ENCODE measurements around the gene ADAMTSL2.

The ADAMTSL2 gene

DNA sequence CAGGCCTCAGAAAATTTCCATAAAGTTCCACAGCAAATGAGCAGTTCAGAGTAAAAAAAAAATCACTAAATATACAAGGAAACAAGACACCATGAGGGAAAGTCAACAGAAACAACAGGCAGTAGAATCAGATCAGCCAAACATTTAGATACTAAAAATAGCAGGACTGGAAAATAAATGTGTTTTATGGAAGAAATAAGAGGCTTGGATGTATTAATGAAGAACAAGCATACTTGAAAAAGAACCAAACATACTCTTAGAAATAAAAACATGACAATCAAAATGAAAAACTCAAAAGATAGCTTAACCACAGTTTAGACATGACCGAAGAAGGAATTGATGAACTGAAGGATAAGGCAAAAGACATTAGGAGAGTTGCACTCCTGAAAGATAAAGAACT lies 32.4 kb upstream of the ADAMTSL2 start:
- DNase-seq = no peak

DNA sequence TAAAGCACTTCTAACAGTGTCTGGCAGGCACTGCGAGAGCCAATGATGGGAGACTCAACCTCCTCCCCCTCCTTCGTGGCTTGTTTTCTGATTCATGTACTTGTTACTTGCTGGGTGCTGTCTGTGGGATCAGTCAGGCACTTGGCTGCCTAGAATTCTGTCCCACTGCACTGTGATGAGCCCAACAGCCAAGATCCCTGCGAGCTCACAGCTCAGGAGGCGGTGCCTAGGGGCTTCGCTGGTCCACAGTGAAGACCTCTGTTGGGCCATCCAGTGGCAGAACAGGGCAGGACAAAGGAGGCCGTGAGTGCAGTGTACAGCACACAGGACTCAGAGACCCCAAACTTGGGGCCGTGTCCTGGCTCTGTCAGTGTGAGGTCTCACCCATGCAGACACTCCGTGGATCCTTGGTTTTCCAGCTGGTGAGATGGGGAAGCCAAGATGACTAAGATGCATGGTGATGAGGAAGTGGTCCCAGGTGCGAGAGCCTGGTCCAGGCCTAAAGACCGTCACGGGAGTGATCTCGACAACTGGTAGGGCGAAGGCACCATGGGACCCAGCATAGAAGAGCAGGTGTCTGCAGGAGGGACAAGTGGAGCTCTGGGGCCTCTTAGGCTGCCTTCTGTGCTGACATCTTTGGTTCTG lies 29.2 kb upstream of the ADAMTSL2 start:
- no peak for DNase-seq

DNA sequence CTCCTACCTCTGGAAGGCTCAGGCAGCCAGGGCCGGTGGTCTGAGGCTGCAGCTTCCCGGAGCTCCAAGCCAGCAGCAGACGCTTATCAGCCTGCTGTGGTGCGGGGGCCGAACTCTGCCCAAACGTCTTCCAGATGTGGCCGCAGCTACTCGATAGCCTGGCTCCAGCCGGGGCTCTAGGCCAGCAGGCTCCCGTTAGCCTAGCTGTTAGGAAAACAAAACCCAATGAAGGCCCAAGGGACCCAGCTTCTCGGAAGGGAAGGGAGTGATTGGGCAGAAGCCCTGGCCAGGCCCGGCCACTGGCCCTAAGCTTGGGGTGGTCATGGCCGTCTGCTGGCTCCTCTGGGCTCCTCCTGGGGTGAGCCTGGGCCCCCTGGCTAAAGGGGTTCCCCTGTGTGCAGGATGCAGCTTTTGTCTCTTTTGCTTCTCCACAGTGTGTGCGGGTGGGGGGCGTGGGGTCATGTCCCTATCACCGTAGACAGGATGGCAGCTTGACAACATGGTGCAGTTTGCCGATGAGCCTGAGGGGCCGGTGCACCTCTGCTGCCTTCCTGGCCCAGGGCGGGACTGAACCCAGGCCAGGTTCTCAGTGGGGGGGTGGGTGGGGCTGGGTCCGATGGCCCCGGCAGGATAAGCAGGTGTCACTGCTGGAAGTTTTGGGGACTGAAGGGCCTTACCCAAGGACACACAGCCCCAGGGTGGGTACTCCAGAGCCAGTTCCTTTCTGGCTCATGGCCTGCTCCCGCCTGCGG lies 28.4 kb upstream of the ADAMTSL2 start:
- DNase-seq = no peak

DNA sequence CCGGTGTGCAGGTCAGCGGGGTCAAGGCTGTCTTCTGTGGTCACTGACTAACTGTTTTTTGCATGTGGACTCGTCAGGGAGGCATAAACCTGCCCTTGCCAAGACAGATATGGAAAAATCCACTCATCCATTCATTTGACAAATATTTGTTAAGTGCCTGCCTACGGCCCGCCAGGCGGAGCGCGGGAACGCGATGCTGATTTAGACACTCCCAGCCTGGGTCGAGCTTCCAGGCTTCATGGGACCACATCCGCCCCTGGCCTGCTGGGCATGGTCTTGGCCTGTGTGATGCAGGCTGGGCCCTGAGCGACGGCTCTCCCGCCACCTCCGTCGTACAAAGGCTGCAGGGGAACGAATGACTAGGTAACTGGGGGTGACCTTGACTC lies 27.9 kb upstream of the ADAMTSL2 start:
- DNase-seq = no peak

DNA sequence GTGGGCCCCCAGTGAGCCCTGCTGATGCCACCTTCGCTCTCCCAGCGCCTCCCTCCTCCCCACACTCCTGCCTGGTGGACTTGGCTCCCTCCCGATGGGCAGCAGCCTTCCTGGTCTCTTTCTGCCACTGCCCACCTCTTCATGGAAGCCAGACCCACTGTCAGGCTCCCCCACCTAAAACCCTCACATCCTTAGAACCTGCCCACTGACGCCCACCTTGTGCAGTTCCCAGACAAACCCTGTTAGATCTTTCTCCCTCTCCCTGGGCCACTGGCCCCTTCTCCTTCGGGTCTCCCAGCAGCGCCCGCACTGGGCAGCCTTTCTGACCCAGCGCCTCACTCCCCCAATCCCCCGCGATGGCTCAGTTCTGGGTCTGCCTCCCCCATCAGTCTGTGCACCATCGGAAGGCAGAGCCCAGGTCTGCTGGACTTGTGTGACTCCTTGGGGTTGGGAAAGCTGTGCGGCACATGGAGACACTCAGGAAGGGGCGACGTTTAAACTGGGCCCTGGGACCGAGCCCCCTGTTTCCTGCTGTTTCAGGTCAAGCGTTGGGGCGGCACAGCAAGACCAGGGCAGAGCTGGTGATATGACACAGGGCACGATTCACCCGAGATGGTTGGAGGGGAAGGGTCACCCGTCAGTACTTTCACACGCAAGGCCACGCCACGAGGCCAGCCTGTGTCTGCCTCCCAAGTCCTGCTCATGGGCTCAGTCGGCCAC lies 27.1 kb upstream of the ADAMTSL2 start:
- DNase-seq = no peak

DNA sequence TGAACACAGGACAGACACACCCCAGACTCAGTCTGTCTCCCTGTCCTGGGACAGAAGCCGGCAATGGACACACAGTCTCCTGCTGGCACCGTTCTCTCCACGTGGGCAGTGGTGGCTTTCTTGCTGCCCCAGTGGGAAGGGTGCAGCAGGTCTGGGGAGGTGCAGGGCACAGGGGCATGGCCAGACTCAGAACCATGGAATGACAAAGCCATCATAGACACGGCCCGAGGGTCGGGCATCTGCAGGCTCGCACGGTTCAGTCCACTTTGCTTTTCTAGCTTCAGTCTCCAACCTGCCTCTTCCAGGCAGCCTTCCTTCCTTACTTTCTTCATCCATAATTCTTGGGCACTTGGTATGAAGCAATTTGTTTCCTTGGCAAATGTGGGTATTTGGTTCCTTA lies 26.5 kb upstream of the ADAMTSL2 start:
- no peak for DNase-seq

DNA sequence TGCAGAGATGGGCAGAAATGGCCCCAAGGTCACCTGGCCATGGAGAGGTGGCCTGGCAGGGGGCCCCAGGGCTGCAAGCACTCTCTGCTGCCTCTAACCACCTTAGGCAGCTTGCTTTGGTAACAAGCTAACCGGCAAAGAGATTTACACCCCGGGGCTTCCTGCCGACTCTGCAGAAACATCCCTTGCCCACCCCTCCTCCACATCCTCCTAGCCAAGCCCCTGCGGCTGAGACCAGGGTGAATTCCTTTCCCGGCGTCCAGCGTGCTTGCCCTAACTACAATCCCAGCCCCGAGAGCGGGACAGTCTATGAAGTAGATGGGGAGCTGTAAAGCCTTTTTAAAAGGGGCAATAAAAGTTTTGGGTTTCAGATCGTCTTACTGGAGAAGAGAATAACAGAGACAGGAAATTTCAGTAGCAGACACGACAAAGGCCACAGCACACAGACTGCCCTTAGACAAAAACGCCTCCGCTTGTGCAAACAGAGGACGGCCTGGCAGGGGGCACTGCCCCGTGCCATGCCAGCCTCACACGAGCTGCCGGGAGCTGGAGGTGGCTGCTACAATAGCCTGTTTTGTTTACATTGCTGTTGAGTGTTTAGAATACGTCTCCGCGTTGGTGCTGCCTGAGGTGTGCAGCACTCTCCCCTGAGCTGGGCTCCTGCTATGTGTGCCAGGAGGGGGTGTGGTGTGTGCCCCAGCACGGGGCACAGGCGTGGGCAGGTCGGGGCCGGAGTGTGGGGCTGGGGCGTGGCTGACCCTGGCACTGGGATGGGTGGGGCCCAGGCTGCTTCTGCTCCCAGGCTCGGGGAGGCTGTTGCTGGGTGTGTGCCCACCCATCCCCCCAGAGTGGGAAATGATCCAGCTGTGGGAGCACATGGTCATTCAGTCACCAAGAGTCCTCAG lies 25.1 kb upstream of the ADAMTSL2 start:
- DNase-seq = no peak

DNA sequence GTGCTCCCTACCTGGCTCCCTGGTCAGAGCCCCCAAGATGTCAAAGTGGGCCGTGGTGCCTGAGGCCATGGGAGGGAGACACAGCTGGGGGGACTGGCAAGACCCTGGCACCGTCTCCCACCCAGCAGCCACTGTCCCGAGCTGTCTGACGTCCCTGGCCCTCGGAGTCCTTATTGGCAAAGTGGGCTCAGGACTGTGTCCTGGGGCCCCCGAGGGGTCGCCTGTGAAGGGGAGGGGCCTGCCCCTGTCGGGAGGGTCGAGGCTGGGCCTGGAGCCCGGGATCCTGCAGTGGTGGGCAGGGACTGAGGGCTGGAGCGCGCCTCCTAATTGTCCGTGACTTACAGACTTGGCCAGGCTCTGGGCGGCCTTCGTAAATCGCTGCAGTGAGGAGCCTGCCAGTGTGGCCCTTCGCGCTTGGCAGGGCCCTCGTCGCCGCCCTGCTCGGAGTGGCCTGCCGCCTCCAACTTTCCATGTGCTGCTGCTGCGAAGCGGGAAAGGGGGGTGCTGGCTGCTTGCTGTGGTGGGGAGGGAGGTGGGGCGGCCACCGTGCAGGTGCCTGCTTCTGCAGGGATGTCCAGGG lies 23.5 kb upstream of the ADAMTSL2 start:
- no peak for DNase-seq

DNA sequence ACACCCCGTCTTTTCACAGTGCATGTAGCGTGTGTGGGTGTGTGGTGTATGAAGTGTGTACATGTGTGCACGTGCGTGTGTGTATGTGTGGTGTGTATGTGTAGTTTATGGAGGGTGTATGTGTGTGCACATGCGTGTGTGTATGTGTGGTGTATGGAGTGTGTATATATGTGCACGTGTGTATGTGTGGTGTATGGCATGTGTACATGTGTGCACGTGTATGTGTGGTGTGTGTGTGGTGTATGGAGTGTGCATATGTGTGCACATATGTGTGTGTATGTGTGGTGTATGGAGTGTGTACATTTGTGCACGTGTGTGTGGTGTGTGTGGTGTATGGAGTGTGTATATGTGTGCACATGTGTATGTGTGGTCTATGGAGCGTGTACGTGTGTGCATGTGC lies 22.9 kb upstream of the ADAMTSL2 start:
- no peak for DNase-seq

DNA sequence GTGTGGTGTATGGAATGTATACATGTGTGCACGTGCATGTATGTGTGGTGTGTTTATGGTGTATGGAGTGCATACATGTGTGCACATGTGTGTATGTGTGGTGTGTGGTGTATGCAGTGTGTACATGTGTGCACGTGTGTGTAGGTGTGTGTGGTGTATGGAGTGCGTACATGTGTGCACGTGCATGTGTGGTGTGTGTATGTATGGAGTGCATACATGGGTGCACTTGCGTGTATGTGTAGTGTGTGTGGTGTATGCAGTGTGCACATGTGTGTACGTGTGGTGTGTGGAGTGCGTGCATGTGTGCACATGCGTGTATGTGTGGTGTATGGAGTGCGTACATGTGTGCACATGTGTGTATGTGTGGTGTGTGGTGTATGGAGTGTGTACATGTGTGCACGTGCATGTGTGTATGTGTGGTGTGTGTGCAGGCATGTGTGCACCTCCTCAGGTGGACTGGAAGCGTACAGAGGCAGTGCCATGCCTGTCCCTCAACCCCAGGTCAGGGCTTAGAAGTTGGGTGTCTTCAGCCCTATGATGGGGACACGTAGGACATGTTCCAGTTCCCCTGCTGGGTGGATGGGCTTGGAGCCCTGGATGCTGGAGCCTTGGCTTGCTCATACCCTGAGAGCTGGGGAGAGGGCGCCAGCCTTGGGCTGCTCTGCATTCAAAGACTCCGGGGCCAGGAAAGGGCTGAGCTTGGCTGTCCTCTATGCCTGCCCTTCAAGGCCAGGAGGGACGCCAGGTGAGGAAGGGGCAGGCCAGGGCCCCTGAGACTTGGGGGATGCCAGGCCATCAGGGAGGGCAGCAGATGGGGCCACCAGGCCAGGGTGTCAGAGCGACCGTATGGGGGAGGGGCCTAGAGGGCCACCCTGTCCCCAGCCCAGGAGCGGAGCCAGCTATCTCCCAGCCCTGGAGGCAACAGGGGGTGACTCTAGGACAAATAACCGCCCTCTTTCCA lies 22.0 kb upstream of the ADAMTSL2 start:
- no peak for DNase-seq

DNA sequence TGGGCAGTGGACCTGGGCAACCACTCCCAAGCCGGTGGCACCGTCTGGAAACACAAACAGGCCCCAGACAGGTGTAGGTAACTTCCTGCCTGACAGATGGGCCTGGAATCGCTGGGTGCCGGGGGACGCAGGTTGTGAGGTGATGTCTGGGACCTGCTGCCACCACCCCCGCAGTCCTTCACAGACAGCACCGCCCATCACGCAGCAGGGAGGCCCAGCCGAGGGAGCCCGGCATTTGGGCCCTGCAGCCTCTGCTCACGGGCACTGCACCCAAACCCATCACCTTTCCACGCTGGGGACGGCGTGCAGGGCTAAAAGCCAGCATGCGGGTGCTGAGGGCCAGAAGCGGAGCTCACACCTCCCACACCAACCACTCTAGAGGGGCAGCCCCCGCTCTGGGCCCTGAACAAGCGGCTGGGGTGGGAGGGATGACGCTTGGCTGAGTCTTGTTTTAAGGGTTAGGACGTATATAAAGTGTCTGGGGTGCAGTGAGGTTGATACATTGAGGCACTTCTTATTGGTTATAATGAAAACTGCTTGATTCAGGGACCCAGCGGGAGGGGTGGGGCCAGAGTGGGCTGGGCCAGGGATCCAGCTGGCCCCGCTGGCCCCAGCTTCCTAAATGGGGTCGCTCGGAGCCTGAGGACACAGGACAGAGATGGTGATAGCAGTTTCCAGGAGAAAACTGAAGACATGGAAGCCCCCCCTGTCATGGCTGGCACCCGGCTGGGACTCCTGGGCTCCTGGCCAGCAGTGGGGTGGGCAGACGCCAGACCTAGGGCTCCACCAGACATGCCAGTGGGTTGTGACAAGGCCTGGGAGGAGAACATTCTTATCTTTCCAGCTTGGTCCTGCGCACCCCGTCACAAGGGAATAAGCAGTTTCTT lies 21.0 kb upstream of the ADAMTSL2 start:
- DNase-seq = no peak

DNA sequence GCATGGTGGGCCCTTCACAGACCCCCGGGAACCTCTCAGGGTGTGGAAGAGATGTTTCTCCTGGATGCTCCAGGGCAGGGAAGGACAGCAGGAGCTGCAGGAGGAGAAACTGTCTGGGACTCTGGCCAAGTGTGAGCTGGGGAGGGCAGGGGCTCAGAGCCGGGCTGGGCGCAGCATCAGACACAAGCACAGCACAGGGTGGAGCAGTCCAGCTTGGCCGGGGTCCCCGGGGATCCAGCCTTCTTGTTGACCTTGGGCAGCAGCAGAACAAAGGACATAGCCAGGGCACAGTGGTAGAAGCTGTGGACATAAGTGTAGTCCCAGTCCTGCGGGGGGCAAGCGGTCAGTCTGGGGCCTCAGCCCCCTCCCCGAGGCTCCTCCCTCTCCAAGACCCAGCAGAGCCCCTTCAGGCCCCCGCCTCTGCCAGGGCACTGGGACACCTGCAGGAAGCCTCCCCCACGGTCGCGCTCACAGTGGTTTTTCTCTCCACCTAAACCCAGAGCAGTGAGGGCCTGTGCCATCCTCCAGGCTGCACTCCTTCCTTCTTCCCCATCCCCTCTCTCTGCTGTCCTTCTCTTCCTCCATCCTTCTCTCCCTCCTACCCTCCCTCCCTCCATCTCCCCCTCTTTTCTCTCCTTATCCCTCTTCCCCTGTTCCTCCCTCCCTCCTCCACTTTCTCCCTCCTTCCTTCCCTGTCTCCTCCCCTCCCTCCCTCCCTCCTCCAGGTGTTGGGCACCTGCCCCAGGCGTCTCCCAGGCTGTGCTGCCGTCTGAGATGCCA lies 19.9 kb upstream of the ADAMTSL2 start:
- DNase-seq = no peak

DNA sequence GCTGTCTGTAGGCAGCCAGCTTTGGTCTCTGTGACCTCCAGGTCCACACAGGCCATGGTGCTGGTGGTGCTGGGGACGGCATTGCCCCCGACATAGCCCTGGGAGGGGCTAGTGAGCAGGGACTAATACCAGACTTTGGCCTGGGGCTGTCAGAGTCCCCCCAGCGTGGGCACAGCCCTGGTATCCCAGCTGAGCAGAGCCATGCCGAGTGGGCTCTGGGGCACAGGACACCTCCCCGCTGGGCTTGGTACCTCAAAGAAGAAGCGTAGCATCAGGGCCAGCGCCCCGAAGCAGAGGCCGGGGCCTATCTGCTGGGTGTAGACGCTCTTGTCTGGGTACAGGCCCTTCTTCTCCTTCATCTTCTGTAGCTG lies 19.3 kb upstream of the ADAMTSL2 start:
- DNase-seq = no peak

DNA sequence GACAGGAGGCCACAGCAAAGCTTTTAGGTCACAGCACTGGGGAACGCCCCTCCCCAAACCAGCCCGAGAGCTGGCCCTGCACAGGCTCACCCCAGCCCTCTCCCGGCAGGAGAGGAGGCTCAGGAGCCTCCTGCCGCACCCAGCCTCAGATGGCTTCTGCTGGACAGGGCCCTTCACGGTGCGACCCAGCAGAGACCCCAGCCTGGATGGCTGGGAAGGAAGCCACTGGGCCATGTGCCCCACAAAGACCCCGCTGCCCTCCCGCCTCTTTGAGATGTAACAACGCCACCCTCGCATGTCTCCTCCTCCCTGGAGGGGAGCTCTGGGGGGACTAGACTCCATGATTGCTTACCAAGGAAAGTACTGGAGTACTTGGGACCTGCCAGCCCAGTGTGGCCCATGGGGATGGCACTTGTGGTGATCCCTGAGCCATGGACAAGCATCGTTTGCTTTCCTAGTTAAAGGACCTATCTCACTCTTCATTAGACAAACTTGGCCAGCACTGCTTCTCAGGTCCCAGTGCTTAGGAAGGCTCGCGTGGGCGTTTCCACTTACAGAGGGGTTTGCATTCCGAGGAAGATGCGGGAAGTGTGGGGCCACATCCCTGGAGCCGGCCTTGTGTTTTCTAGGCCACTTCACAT lies 18.8 kb upstream of the ADAMTSL2 start:
- no peak for DNase-seq

DNA sequence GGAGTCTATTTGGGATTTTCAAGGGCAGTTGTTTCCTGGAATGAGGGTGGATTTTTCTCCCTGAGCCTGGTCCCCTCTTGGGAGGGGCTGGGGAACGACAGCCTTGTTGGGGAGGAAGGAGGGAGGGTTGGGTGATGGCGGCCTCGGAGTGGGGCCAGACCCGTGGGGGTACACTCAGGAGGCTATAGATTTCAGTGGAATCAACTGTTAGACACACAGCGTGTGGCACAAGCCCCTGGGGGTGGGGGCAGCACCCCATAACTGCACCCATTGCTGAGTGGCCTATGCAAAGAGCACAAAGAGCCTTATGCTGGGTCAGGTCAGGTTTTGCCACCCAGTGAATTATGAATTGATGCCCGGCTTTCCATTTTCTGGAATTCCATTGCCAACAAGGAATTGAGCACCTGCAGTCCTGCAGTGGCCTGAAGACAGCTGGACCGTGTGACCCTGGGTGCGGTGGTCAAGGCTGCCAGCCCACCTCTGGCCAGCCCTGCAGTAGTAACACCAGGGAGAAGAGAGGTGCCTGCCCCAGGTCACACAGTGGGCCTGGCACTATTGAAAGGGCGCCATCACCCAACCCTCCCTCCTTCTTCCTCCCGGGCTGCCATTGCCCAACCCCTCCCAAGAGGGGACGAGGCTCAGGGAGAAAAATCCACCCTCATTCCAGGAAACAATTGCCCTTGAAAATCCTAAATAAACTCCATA lies 18.1 kb upstream of the ADAMTSL2 start:
- DNase-seq = no peak

DNA sequence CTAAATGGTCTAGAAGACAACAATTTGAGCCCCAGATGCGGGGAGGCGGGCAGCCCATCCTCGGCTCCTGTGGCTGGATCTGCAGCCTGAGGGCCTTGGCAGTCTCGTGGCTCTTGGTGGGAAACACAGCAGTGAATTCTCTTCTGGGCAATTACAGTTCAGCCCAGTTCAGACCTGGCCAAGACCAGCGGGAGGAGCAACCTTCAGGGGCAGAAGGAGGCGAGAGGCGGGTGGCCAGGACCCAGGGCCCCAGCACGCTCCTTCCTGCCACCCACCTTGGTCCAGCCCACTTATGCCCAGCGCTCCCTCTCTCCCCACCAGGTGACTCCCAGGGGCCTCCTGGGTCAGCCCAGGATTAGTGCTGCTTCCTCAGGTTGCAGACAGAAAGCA lies 17.5 kb upstream of the ADAMTSL2 start:
- no peak for DNase-seq

DNA sequence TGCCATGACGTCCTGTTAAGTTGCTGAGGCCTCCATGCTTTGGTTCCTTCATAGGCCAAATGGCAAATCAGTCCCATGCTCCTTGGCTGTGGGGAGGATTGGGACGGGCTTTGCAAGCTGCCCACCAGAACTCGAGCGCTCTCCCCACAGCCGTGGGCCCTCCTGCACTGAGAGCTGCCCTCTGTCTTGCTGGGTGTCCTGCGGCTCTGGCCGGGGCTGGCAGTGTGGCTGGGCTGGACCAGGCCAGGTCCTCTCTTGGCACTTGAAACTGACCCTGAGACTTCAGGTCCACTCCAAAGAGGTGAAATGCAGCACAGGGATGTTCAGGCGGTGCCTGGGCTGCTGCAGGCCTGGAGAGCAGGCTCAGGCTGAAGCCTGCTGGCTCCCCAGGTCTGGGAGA lies 16.8 kb upstream of the ADAMTSL2 start:
- no peak for DNase-seq

DNA sequence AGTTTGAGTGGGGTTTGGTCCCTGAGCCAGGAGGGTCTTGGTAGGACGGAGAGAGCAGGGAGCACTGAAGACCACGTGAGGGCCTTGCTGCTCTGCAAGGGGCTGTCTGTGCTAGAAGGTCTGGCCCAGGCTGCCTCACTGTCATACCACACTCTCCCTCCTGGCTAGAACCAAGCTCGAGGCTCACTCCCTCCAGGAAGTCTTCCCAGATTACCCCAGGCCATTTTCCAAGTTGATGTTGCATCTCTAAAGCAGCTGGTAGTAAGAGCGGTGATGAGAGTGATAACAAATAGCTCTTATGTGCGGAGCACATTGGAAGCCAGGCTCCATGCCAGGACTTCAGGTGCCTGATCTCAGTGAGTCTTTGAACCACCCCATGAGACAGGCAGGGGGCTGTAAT lies 16.3 kb upstream of the ADAMTSL2 start:
- DNase-seq = no peak
